GM23338 (cell line): ENCODE data around the gene GPR101.

ENCODE experiments used
- POLR2AphosphoS5 ChIP-seq: IDR thresholded peaks from 2 replicates; pipeline ENCODE4 v1.6.1; 2016; ENCODE audit warnings: antibody characterized with exemption, low read depth
- REST ChIP-seq: IDR thresholded peaks from one replicate; pipeline ENCODE4 v1.6.1; 2018; ENCODE audit warnings: antibody characterized with exemption; ENCODE audit not compliant: unreplicated experiment
- ZNF462 ChIP-seq: fragments of 250-450 bp; sonication (Bioruptor Pico); IDR thresholded peaks from 2 replicates; pipeline ENCODE4 v1.5.0; 2020; ENCODE audit warnings: mild to moderate bottlenecking, moderate library complexity
- TF ChIP-seq, protein P1 (sequence below), 2 experiments: fragments of 200-600 bp in 1 of 2; sonication (generic) in 1 of 2; conservative IDR thresholded peaks; 2 replicates each; pipeline versions ENCODE4 v1.5.1 to v1.6.1; 2016 to 2017; ENCODE audit warnings: antibody characterized with exemption in 2 of 2, low read depth in 2 of 2, mild to moderate bottlenecking in 2 of 2, moderate library complexity in 1 of 2

GRCh38 chrX:137041329-137041728 lies 7.5 kb upstream of the GPR101 start:
- TF ChIP-seq REST (no peak), POLR2AphosphoS5 (no peak), ZNF462 (CRISPR knock-in tag) (no peak)
- TF ChIP-seq, protein P1, sequence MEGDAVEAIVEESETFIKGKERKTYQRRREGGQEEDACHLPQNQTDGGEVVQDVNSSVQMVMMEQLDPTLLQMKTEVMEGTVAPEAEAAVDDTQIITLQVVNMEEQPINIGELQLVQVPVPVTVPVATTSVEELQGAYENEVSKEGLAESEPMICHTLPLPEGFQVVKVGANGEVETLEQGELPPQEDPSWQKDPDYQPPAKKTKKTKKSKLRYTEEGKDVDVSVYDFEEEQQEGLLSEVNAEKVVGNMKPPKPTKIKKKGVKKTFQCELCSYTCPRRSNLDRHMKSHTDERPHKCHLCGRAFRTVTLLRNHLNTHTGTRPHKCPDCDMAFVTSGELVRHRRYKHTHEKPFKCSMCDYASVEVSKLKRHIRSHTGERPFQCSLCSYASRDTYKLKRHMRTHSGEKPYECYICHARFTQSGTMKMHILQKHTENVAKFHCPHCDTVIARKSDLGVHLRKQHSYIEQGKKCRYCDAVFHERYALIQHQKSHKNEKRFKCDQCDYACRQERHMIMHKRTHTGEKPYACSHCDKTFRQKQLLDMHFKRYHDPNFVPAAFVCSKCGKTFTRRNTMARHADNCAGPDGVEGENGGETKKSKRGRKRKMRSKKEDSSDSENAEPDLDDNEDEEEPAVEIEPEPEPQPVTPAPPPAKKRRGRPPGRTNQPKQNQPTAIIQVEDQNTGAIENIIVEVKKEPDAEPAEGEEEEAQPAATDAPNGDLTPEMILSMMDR (conservative IDR thresholded peaks at IDR 0.05; ENCODE audit: low read depth in 2 of 2): no peak
